Fibroblast of skin of left quadriceps (primary cell): Measurements from ENCODE around the gene UPF1.

Experiments used
- DNase-seq, 2 experiments: peaks; one replicate each; pipeline ENCODE4 v3.0.0-alpha.2; 2013; ENCODE audit warnings: low read depth in 2 of 2

The UPF1 gene

GRCh38 chr19:18857223-18857622 lies 25.5 kb downstream of the UPF1 start:
- DNase-seq: no peak

- no peak for DNase-seq
Observed at GRCh38 chr19:18858906-18859646, 27.3 kb downstream of the UPF1 start.

GRCh38 chr19:18859676-18860301 lies 28.0 kb downstream of the UPF1 start:
- DNase-seq: no peak

- DNase-seq: no peak
Observed at GRCh38 chr19:18860302-18860700, 28.5 kb downstream of the UPF1 start.

GRCh38 chr19:18860725-18861124 lies 29.0 kb downstream of the UPF1 start:
- no peak for DNase-seq

- no peak for DNase-seq
Observed at GRCh38 chr19:18861235-18861634, 29.5 kb downstream of the UPF1 start.

GRCh38 chr19:18861917-18862316 lies 30.2 kb downstream of the UPF1 start:
- no peak for DNase-seq

- no peak for DNase-seq
Observed at GRCh38 chr19:18862976-18863842, 31.4 kb downstream of the UPF1 start.

GRCh38 chr19:18863843-18864362 lies 32.1 kb downstream of the UPF1 start:
- DNase-seq: no peak

- DNase-seq: no peak
Observed at GRCh38 chr19:18865106-18865972, 33.6 kb downstream of the UPF1 start.

- DNase-seq: no peak
Observed at GRCh38 chr19:18865973-18866799, 34.4 kb downstream of the UPF1 start.

- no peak for DNase-seq
Observed at GRCh38 chr19:18866800-18867123, 35.0 kb downstream of the UPF1 start.

- no peak for DNase-seq
Observed at GRCh38 chr19:18867199-18867598, 35.4 kb downstream of the UPF1 start.

- DNase-seq: no peak
Observed at GRCh38 chr19:18867751-18868150, 36.0 kb downstream of the UPF1 start.

- no peak for DNase-seq
Observed at GRCh38 chr19:18868380-18869022, 36.7 kb downstream of the UPF1 start.

GRCh38 chr19:18869023-18869618 lies 37.4 kb downstream of the UPF1 start:
- DNase-seq: no peak

GRCh38 chr19:18869781-18870530 lies 38.2 kb downstream of the UPF1 start:
- DNase-seq: no peak

- no peak for DNase-seq
Observed at GRCh38 chr19:18870531-18871172, 38.9 kb downstream of the UPF1 start.
